Upper lobe of left lung (tissue), 4 donors: ENCODE results near the gene FCGBP.

ENCODE experiments used
- EP300 ChIP-seq, 4 donors: sonication (generic); formaldehyde crosslinking; IDR thresholded peaks; one replicate each; pipeline ENCODE4 v1.5.1; 2017; ENCODE audit warnings: antibody characterized with exemption in 4 of 4, control low read depth in 2 of 4
- POLR2AphosphoS5 ChIP-seq, 2 donors: sonication (generic); formaldehyde crosslinking; IDR thresholded peaks; one replicate each; pipeline ENCODE4 v1.5.1; 2017; ENCODE audit warnings: antibody characterized with exemption in 2 of 2

GRCh38 chr19:39915848-39916215 is 18.6 kb downstream of the FCGBP start:
- no peak for TF ChIP-seq POLR2AphosphoS5 (IDR thresholded peaks at IDR 0.05)
- TF ChIP-seq EP300 (IDR thresholded peaks at IDR 0.05): no peak
